SK-N-SH treated with all-trans-retinoic acid at 6 μM for 48 hours (cell line): ENCODE measurements around the gene SDK1.

Experiments used
- ATAC-seq: fragments of 200-7000 bp; cut with Tn5 transposase; 3 replicates; pipeline ENCODE4 v1.9.1; 2020; ENCODE audit warnings: mild to moderate bottlenecking, moderate library complexity
- ARNTL ChIP-seq: fragments of 450-650 bp; formaldehyde crosslinking; IDR thresholded peaks from 2 replicates; pipeline ENCODE4 v1.5.0; 2020; ENCODE audit warnings: low read depth, mild to moderate bottlenecking, moderate library complexity, borderline replicate concordance
- BACH2 ChIP-seq: fragments of 250-450 bp; sonication (Bioruptor Pico); IDR thresholded peaks from 2 replicates; pipeline ENCODE4 v1.9.0; 2021; ENCODE audit warnings: mild to moderate bottlenecking, borderline replicate concordance
- CSDC2 ChIP-seq: fragments of 250-450 bp; sonication (Bioruptor Pico); IDR thresholded peaks from 2 replicates; pipeline ENCODE4 v1.5.0; 2020; ENCODE audit warnings: mild to moderate bottlenecking, moderate library complexity
- CSRNP3 ChIP-seq: fragments of 250-450 bp; sonication (Bioruptor Pico); IDR thresholded peaks from 2 replicates; pipeline ENCODE4 v1.5.1; 2021; ENCODE audit warnings: mild to moderate bottlenecking, moderate library complexity
- ESRRG ChIP-seq: fragments of 250-450 bp; sonication (Bioruptor Pico); IDR thresholded peaks from 2 replicates; pipeline ENCODE4 v1.6.1; 2021; ENCODE audit warnings: mild to moderate bottlenecking
- GLIS3 ChIP-seq: fragments of 250-450 bp; sonication (Bioruptor Pico); IDR thresholded peaks from 2 replicates; pipeline ENCODE4 v1.5.0; 2020; ENCODE audit warnings: mild to moderate bottlenecking, moderate library complexity
- ISL1 ChIP-seq: fragments of 250-450 bp; sonication (Bioruptor Pico); IDR thresholded peaks from 2 replicates; pipeline ENCODE4 v2.1.2; 2022; ENCODE audit warnings: mild to moderate bottlenecking, moderate library complexity
- OSR1 ChIP-seq: fragments of 250-450 bp; sonication (Bioruptor Pico); IDR thresholded peaks from 2 replicates; pipeline ENCODE4 v1.8.0; 2022; ENCODE audit warnings: moderate library complexity, mild to moderate bottlenecking, inconsistent platforms
- POU6F1 ChIP-seq: fragments of 250-450 bp; sonication (Bioruptor Pico); IDR thresholded peaks from 2 replicates; pipeline ENCODE4 v1.8.0; 2021; ENCODE audit warnings: low read depth, mild to moderate bottlenecking, moderate library complexity, borderline replicate concordance
- PPARA ChIP-seq: fragments of 250-450 bp; sonication (Bioruptor Pico); IDR thresholded peaks from 2 replicates; pipeline ENCODE4 v1.5.0; 2020; ENCODE audit warnings: mild to moderate bottlenecking, borderline replicate concordance
- RARB ChIP-seq: fragments of 250-450 bp; sonication (Bioruptor Pico); IDR thresholded peaks from 2 replicates; pipeline ENCODE4 v1.8.0; 2021; ENCODE audit warnings: mild to moderate bottlenecking, moderate library complexity
- TCF4 ChIP-seq: fragments of 250-450 bp; sonication (Bioruptor Pico); IDR thresholded peaks from 2 replicates; pipeline ENCODE4 v1.8.0; 2021; ENCODE audit warnings: mild to moderate bottlenecking, moderate library complexity, borderline replicate concordance
- TOX ChIP-seq: fragments of 250-450 bp; sonication (Bioruptor Pico); IDR thresholded peaks from 2 replicates; pipeline ENCODE4 v1.8.0; 2021; ENCODE audit warnings: mild to moderate bottlenecking, moderate library complexity, borderline replicate concordance
- TSHZ2 ChIP-seq: fragments of 250-450 bp; sonication (Bioruptor Pico); IDR thresholded peaks from 2 replicates; pipeline ENCODE4 v1.5.0; 2020; ENCODE audit warnings: mild to moderate bottlenecking, moderate library complexity
- ZC3H10 ChIP-seq: fragments of 250-450 bp; sonication (Bioruptor Pico); IDR thresholded peaks from 2 replicates; pipeline ENCODE4 v1.5.1; 2021; ENCODE audit warnings: mild to moderate bottlenecking, moderate library complexity
- ZFP3 ChIP-seq: fragments of 250-450 bp; sonication (Bioruptor Pico); IDR thresholded peaks from 2 replicates; pipeline ENCODE4 v1.5.0; 2020; ENCODE audit warnings: mild to moderate bottlenecking, moderate library complexity
- ZFP30 ChIP-seq: fragments of 450-650 bp; formaldehyde crosslinking; IDR thresholded peaks from 2 replicates; pipeline ENCODE4 v1.5.0; 2022; ENCODE audit warnings: mild to moderate bottlenecking, moderate library complexity
- ZNF565 ChIP-seq: fragments of 450-650 bp; formaldehyde crosslinking; conservative IDR thresholded peaks from 2 replicates; pipeline ENCODE4 v1.5.0; 2020; ENCODE audit warnings: low read depth, mild to moderate bottlenecking, moderate library complexity
- ZNF70 ChIP-seq: fragments of 450-650 bp; formaldehyde crosslinking; IDR thresholded peaks from 2 replicates; pipeline ENCODE4 v1.5.0; 2020; ENCODE audit warnings: mild to moderate bottlenecking, moderate library complexity
- ZNF8 ChIP-seq: fragments of 450-650 bp; formaldehyde crosslinking; IDR thresholded peaks from 2 replicates; pipeline ENCODE4 v1.5.0; 2020; ENCODE audit warnings: mild to moderate bottlenecking, moderate library complexity
- TF ChIP-seq, protein P1 (sequence below): fragments of 250-450 bp; sonication (Bioruptor Pico); IDR thresholded peaks from 2 replicates; pipeline ENCODE4 v1.8.0; 2020; ENCODE audit warnings: mild to moderate bottlenecking, moderate library complexity, borderline replicate concordance
- TF ChIP-seq, protein P2 (sequence below): fragments of 250-450 bp; sonication (Bioruptor Pico); IDR thresholded peaks from 2 replicates; pipeline ENCODE4 v1.5.1; 2020; ENCODE audit warnings: low read depth, mild to moderate bottlenecking, moderate library complexity

SDK1 gene

DNA sequence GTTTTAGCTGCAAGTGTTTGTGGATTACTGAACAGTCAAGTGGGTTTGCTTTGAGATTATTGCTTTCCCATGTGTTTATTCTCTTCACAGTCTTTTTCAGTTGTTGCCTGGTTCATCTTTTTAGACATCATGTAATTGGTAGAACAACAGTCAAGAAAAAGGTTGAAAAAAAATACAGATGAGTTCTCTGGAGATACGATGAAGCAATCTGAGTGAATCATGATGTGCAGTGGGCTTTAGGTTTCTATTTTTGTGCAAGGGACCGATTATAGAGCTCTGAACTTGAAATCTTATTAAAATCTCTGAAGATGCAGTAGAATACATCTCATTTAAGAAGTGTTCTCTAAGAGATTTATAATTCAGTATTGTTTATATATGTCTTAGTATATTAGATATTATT lies 145.7 kb downstream of the SDK1 start:
- TF ChIP-seq ZNF70 (CRISPR knock-in tag) (no peak), PPARA (CRISPR knock-in tag) (no peak), GLIS3 (no peak), ZFP30 (CRISPR knock-in tag) (no peak), ISL1 (no peak), ZNF565 (CRISPR knock-in tag) (no peak), RARB (no peak), ESRRG (CRISPR knock-in tag) (no peak), TCF4 (CRISPR knock-in tag) (no peak), CSRNP3 (no peak), BACH2 (CRISPR knock-in tag) (no peak), TOX (CRISPR knock-in tag) (no peak), CSDC2 (no peak), POU6F1 (CRISPR knock-in tag) (no peak)
- TF ChIP-seq, protein P1, sequence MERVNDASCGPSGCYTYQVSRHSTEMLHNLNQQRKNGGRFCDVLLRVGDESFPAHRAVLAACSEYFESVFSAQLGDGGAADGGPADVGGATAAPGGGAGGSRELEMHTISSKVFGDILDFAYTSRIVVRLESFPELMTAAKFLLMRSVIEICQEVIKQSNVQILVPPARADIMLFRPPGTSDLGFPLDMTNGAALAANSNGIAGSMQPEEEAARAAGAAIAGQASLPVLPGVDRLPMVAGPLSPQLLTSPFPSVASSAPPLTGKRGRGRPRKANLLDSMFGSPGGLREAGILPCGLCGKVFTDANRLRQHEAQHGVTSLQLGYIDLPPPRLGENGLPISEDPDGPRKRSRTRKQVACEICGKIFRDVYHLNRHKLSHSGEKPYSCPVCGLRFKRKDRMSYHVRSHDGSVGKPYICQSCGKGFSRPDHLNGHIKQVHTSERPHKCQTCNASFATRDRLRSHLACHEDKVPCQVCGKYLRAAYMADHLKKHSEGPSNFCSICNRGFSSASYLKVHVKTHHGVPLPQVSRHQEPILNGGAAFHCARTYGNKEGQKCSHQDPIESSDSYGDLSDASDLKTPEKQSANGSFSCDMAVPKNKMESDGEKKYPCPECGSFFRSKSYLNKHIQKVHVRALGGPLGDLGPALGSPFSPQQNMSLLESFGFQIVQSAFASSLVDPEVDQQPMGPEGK (CRISPR knock-in tag), result no peak
- TF ChIP-seq, protein P2, sequence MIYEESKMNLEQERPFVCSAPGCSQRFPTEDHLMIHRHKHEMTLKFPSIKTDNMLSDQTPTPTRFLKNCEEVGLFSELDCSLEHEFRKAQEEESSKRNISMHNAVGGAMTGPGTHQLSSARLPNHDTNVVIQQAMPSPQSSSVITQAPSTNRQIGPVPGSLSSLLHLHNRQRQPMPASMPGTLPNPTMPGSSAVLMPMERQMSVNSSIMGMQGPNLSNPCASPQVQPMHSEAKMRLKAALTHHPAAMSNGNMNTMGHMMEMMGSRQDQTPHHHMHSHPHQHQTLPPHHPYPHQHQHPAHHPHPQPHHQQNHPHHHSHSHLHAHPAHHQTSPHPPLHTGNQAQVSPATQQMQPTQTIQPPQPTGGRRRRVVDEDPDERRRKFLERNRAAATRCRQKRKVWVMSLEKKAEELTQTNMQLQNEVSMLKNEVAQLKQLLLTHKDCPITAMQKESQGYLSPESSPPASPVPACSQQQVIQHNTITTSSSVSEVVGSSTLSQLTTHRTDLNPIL (CRISPR knock-in tag), result no peak
- ATAC-seq, result no peak

GRCh38 chr7:3451701-3452100 lies 150.6 kb downstream of the SDK1 start:
- no peak for ATAC-seq
- TF ChIP-seq ZFP3 (CRISPR knock-in tag) (no peak), OSR1 (no peak), CSRNP3 (no peak), TCF4 (CRISPR knock-in tag) (no peak), GLIS3 (no peak), RARB (no peak), ZC3H10 (no peak), ISL1 (no peak), ARNTL (CRISPR knock-in tag) (no peak), TOX (CRISPR knock-in tag) (no peak), ESRRG (CRISPR knock-in tag) (no peak), CSDC2 (no peak), ZNF8 (no peak)
- TF ChIP-seq, protein P1 (CRISPR knock-in tag), result no peak
- TF ChIP-seq, all 23 proteins: peak for 0

GRCh38 chr7:3453398-3453797 lies 152.3 kb downstream of the SDK1 start:
- ATAC-seq, result no peak
- no peak for TF ChIP-seq ISL1
- TF ChIP-seq ZC3H10, result no peak
- TF ChIP-seq ZNF565 (CRISPR knock-in tag), result no peak
- no peak for TF ChIP-seq RARB
- TF ChIP-seq TOX (CRISPR knock-in tag), result no peak
- no peak for TF ChIP-seq ZFP30 (CRISPR knock-in tag)
- TF ChIP-seq, protein P2 (CRISPR knock-in tag), result no peak
- TF ChIP-seq POU6F1 (CRISPR knock-in tag), result no peak
- TF ChIP-seq TSHZ2 (CRISPR knock-in tag), result no peak
- TF ChIP-seq ESRRG (CRISPR knock-in tag), result no peak
